Smooth muscle cell (in vitro differentiated cells): ENCODE measurements around the gene RPUSD1. TPM values are rescaled to one million over a fixed set of nuclear protein-coding genes. Genes with fewer than 3 reads are reported as not detected.

ENCODE experiments used
- DNase-seq: peaks from one replicate; lab custom pipeline; 2025; ENCODE audit not compliant: unreplicated experiment; lab: John Stamatoyannopoulos, UW
- H2AFZ ChIP-seq: fragments of 200-600 bp; sonication (generic); 2 replicates; pipeline ENCODE4 v1.6.0; 2016; ENCODE audit warnings: antibody characterized with exemption, low read depth, mild to moderate bottlenecking
- H3F3A ChIP-seq: fragments of 200-600 bp; sonication (generic); 2 replicates; pipeline ENCODE4 v1.6.0; 2017; ENCODE audit warnings: antibody characterized with exemption, low read depth
- H3K27ac ChIP-seq: fragments of 200-600 bp; sonication (generic); 2 replicates; pipeline ENCODE4 v1.5.1; 2016; ENCODE audit warnings: low read depth, mild to moderate bottlenecking
- H3K27me3 ChIP-seq: fragments of 200-600 bp; sonication (generic); 2 replicates; pipeline ENCODE4 v1.6.1; 2016; ENCODE audit warnings: low read depth, mild to moderate bottlenecking
- H3K36me3 ChIP-seq: fragments of 200-600 bp; sonication (generic); 2 replicates; pipeline ENCODE4 v1.5.1; 2016; ENCODE audit warnings: low read depth
- H3K4me1 ChIP-seq: fragments of 200-600 bp; sonication (generic); 2 replicates; pipeline ENCODE4 v1.5.1; 2016; ENCODE audit warnings: low read depth
- H3K4me2 ChIP-seq: fragments of 200-600 bp; sonication (generic); 2 replicates; pipeline ENCODE4 v1.6.0; 2016; ENCODE audit warnings: mild to moderate bottlenecking
- H3K4me3 ChIP-seq: fragments of 200-600 bp; sonication (generic); 2 replicates; pipeline ENCODE4 v1.5.1; 2016; ENCODE audit warnings: mild to moderate bottlenecking
- H3K79me2 ChIP-seq: fragments of 200-600 bp; sonication (generic); 2 replicates; pipeline ENCODE4 v1.6.0; 2016; ENCODE audit warnings: low read depth, mild to moderate bottlenecking
- H3K9ac ChIP-seq: fragments of 200-600 bp; sonication (generic); 2 replicates; pipeline ENCODE4 v1.6.0; 2016; ENCODE audit warnings: low read depth
- H3K9me3 ChIP-seq: fragments of 200-600 bp; sonication (generic); replicated peaks from 2 replicates; pipeline ENCODE4 v1.5.1; 2016; ENCODE audit warnings: low read depth
- H4K20me1 ChIP-seq: fragments of 200-600 bp; sonication (generic); 2 replicates; pipeline ENCODE4 v1.6.0; 2016; ENCODE audit warnings: low read depth
- whole genome bisulfite sequencing: methylation state at CpG from one replicate; pipeline ENCODE4 v1.1.7; 2016; ENCODE audit warnings: low lambda C conversion rate; 5-methylcytosine and 5-hydroxymethylcytosine counted together
- polyA plus RNA-seq: library from polyadenylated mRNA; unstranded; fragments of >200 nt; fragmentation: Nextera tagmentation; extraction: Ambion mirVana; gene quantifications from 2 replicates; pipeline ENCODE4 v1.2.1, GENCODE V29; 2016
- total RNA-seq: library from RNA; depleted of rRNA; stranded (reverse); fragments of >200 nt; gene quantifications from 2 replicates; pipeline ENCODE4 v1.2.3, GENCODE V29; 2014
- TF ChIP-seq, protein P1 (sequence below): fragments of 200-600 bp; sonication (generic); IDR thresholded peaks from 2 replicates; pipeline ENCODE4 v1.5.1; 2017; ENCODE audit warnings: borderline replicate concordance, mild to moderate bottlenecking, antibody characterized with exemption; ENCODE audit not compliant: insufficient read depth, poor library complexity, severe bottlenecking

RPUSD1 gene
- total and polyA plus RNA-seq, 2 experiments from 2014 or later = 7.8 to 20.8 TPM

DNA sequence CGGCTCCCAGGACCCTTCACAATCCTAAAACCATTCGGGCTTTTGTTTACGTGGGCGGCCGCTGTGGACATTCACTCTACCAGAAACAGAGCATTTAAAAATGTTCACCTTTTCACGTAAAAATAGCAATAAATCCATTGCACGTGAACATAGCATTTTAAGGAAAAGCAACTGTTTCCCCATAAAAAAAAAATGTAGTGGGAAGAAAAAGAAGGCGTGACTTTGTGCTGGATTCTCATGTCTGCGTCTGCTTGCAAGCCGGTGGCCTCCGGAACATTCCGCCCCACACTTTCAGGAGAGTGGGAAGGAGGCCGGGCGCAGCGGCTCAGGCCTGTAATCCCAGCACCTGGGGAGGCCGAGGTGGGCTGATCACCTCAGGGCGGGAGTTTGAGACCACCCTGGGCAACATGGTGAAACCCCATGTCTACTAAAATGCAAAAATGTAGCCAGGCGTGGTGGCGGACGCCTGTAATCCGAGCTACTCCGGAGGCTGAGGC, 25.8 kb upstream of the RPUSD1 start:
- H3F3A ChIP-seq = no peaks in the 10 kb centered on the region
- H4K20me1 ChIP-seq = no peaks in the 10 kb centered on the region
- H3K4me1 ChIP-seq = peaks cover 5% of the 10 kb centered on the region
- 56% methylated on average over 22 of the region's 22 CpGs for WGBS
- DNase-seq = no peak
- H3K36me3 ChIP-seq = no peaks in the 10 kb centered on the region
- no peak overlapping the region for H3K27ac ChIP-seq
- H3K79me2 ChIP-seq = no peaks in the 10 kb centered on the region
- peak overlapping the region; percentile 89 for H3K4me2 ChIP-seq
- TF ChIP-seq, protein P1, sequence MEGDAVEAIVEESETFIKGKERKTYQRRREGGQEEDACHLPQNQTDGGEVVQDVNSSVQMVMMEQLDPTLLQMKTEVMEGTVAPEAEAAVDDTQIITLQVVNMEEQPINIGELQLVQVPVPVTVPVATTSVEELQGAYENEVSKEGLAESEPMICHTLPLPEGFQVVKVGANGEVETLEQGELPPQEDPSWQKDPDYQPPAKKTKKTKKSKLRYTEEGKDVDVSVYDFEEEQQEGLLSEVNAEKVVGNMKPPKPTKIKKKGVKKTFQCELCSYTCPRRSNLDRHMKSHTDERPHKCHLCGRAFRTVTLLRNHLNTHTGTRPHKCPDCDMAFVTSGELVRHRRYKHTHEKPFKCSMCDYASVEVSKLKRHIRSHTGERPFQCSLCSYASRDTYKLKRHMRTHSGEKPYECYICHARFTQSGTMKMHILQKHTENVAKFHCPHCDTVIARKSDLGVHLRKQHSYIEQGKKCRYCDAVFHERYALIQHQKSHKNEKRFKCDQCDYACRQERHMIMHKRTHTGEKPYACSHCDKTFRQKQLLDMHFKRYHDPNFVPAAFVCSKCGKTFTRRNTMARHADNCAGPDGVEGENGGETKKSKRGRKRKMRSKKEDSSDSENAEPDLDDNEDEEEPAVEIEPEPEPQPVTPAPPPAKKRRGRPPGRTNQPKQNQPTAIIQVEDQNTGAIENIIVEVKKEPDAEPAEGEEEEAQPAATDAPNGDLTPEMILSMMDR = no peak
- H3K9me3 ChIP-seq = no peaks in the 10 kb centered on the region
- no peaks in the 10 kb centered on the region for H3K27me3 ChIP-seq
- no peak overlapping the region for H3K9ac ChIP-seq
- H3K4me3 ChIP-seq = peak overlapping the region; percentile 49
- peak overlapping the region; percentile 23 for H2AFZ ChIP-seq

DNA sequence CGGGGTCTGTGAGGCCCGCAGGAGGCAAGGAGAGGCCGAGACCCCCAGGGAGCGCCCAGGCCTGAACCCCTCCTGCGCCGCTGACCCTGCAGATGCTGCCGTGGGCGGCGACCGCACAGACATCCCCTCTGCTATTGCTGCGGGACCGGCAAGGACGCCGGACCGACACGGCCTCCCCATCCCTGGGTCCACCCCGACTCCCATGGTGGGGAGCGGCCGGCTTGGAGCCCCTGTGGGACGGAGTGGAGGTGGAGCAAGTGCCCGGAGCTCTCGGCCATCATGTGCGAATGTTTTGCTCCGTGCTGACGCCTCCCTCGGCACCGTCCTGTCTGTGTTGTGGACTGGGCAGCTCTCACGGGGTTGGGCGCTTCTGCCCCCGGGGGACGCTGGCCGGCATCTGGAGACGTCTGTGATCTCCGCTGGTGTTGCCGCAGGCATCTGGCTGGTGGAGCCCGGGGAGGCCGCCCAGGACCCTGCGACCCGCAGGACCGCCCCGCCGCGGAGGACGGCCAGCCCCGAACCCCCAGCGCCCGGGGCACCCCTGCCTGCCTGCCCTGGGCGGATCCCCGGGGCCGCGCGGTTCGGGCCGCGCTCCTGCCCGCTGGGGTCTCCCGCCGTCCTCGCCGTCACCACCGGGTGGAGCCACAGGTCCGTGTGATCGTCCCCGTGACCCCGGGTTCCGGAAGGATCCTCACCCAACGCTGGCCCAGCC, 25.2 kb upstream of the RPUSD1 start:
- DNase-seq = peak; percentile 34
- peak overlapping the region; percentile 23 for H2AFZ ChIP-seq

DNA sequence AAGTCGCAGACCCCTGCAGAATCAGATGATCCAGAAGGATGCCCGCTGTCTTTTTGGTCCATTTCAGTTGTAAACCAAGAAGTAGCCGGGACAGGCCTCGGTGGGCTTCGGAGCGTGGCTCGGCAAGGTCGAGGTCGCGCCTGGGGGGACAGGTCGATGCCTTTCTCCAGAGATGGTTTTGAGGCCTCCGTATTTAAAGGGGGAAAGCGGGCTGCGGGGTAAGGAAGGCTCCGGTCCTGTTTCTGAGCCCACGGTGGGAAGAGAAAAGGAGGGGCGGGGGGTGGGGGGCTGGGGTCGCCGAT, 19.9 kb upstream of the RPUSD1 start:
- H3K4me2 ChIP-seq = peak overlapping the region; percentile 100
- no peak for DNase-seq
- WGBS = 21% methylated on average over 18 of the region's 19 CpGs

More for the DNA sequence above, 25.2 kb upstream of the RPUSD1 start:
- Histone ChIP-seq H4K20me1 (no peaks in the 10 kb centered on the region), H3F3A (no peaks in the 10 kb centered on the region), H3K9me3 (no peaks in the 10 kb centered on the region), H3K4me1 (peaks cover 8% of the 10 kb centered on the region), H3K4me2 (peak overlapping the region; percentile 89), H3K4me3 (peak overlapping the region; percentile 49), H3K79me2 (no peaks in the 10 kb centered on the region), H3K9ac (no peak overlapping the region), H3K36me3 (no peaks in the 10 kb centered on the region), H3K27ac (no peak overlapping the region), H3K27me3 (no peaks in the 10 kb centered on the region)
- WGBS = 24% methylated on average over 58 of the region's 67 CpGs
- TF ChIP-seq, protein P1 = peak; percentile 78

More for the DNA sequence above, 19.9 kb upstream of the RPUSD1 start:
- Histone ChIP-seq H3K4me3 (peak overlapping the region; percentile 78), H4K20me1 (no peaks in the 10 kb centered on the region), H3K9ac (peak overlapping the region; percentile 64), H3K79me2 (no peaks in the 10 kb centered on the region), H3K27me3 (peaks cover 3% of the 10 kb centered on the region), H3F3A (no peaks in the 10 kb centered on the region), H2AFZ (peak overlapping the region; percentile 99), H3K36me3 (no peaks in the 10 kb centered on the region), H3K4me1 (peaks cover 8% of the 10 kb centered on the region), H3K27ac (no peak overlapping the region), H3K9me3 (no peaks in the 10 kb centered on the region)
- TF ChIP-seq, protein P1 = no peak
